Forelimb muscle (tissue), 1 donor: ENCODE measurements around the gene C10orf67. TPM values are rescaled to one million over a fixed set of nuclear protein-coding genes. Genes with fewer than 3 reads are reported as not detected.
"Not testable (repeated sequence)": the region's sequence is repeated elsewhere in the genome, so short reads cannot be mapped to it uniquely, and the experiment has no call there.

Experiments
- DNase-seq: peaks from one replicate; pipeline ENCODE4 v3.0.0-alpha.2; 2013; ENCODE audit warnings: low read depth
- polyA plus RNA-seq: library from polyadenylated mRNA; unstranded; fragments of 120-200 nt; gene quantifications from one replicate; pipeline ENCODE4 v1.2.1, GENCODE V29; 2013; ENCODE audit not compliant: insufficient read length

Gene C10orf67
- 0.11 TPM for polyA plus RNA-seq

GRCh38 chr10:23344241-23344841, at the start of gene C10orf67:
Gene C10orf67 (minus strand): TSS chr10:23344797. CDS start chr10:23344774, 23 bp downstream.
- no peak for DNase-seq

GRCh38 chr10:23391821-23392220, 47.2 kb upstream of the C10orf67 start:
- DNase-seq = no peak

- no peak for DNase-seq
Measured at GRCh38 chr10:23390809-23391208, 46.2 kb upstream of the C10orf67 start.

GRCh38 chr10:23390408-23390807, 45.8 kb upstream of the C10orf67 start:
- DNase-seq = not testable (repeated sequence)

GRCh38 chr10:23387516-23387915, 42.9 kb upstream of the C10orf67 start:
- not testable (repeated sequence) for DNase-seq

- DNase-seq = no peak
Measured at GRCh38 chr10:23386052-23386451, 41.5 kb upstream of the C10orf67 start.

- DNase-seq = no peak
Measured at GRCh38 chr10:23384364-23384763, 39.8 kb upstream of the C10orf67 start.

- DNase-seq = no peak
Measured at GRCh38 chr10:23383637-23384036, 39.0 kb upstream of the C10orf67 start.

- DNase-seq = no peak
Measured at GRCh38 chr10:23381298-23382040, 36.9 kb upstream of the C10orf67 start.

- no peak for DNase-seq
Measured at GRCh38 chr10:23379686-23380085, 35.1 kb upstream of the C10orf67 start.

- peak; percentile 8 for DNase-seq
Measured at GRCh38 chr10:23376229-23376655, 31.6 kb upstream of the C10orf67 start.

GRCh38 chr10:23375366-23375765, 30.8 kb upstream of the C10orf67 start:
- no peak for DNase-seq

- no peak for DNase-seq
Measured at GRCh38 chr10:23373156-23373555, 28.6 kb upstream of the C10orf67 start.

GRCh38 chr10:23371073-23371472, 26.5 kb upstream of the C10orf67 start:
- DNase-seq = no peak

GRCh38 chr10:23370106-23370505, 25.5 kb upstream of the C10orf67 start:
- no peak for DNase-seq

GRCh38 chr10:23368816-23369640, 24.4 kb upstream of the C10orf67 start:
- DNase-seq = no peak

GRCh38 chr10:23367896-23368595, 23.4 kb upstream of the C10orf67 start:
- no peak for DNase-seq

- not testable (repeated sequence) for DNase-seq
Measured at GRCh38 chr10:23365417-23366030, 20.9 kb upstream of the C10orf67 start.

- no peak for DNase-seq
Measured at GRCh38 chr10:23364378-23364777, 19.8 kb upstream of the C10orf67 start.

GRCh38 chr10:23363793-23364135, 19.2 kb upstream of the C10orf67 start:
- DNase-seq = no peak
